C4-2B (cell line): Measurements from ENCODE around the gene NBPF26.
"Not testable (repeated sequence)": the region's sequence is repeated elsewhere in the genome, so short reads cannot be mapped to it uniquely, and the experiment has no call there.

Experiments used
- H3K27ac ChIP-seq: fragments of 450-650 bp; 2 replicates; pipeline ENCODE4 v1.5.1; 2017
- CTCF ChIP-seq: fragments of 450-650 bp; conservative IDR thresholded peaks from 2 replicates; pipeline ENCODE4 v1.5.1; 2017; ENCODE audit warnings: mild to moderate bottlenecking

NBPF26 gene

DNA sequence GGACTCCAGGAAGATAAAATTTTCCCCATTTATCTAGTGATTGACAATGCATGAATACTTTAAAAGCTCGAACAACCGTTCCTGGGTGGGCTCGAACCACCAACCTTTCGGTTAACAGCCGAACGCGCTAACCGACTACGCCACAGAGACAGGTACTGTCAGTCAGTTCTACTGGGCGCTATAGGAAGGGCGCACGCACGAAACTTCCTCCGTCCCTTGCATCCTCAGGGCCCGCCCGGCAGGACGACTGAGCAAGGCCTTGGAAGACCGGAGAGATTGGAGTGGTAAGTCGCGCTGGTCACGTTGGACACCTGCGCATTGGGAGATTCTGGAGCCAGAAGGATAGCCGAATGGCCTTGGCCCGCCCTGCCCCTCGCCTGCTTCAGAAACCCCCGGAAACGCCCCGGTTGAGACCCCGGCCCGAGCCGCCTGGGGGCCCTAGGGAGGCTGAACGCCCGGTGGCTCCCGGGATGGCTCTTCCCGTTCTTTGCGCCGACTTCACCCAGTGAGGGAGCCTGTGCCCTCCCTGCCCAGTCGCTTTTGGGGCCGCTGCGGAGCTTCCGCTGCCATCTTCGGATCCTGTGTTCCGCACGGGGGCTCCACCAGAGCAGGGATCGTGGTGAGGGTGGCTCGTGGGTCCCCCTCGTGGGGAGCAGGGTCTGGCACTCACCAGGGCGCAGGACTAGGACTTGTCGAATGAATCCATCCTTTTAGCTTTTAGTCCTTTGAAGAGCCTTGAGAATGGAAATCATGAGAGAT is 120.6 kb downstream of the NBPF26 start:
- peak; percentile 21 for TF ChIP-seq CTCF
- not testable (repeated sequence) for H3K27ac ChIP-seq

GRCh38 chr1:120844945-120845330 is 121.2 kb downstream of the NBPF26 start:
- not testable (repeated sequence) for H3K27ac ChIP-seq

DNA sequence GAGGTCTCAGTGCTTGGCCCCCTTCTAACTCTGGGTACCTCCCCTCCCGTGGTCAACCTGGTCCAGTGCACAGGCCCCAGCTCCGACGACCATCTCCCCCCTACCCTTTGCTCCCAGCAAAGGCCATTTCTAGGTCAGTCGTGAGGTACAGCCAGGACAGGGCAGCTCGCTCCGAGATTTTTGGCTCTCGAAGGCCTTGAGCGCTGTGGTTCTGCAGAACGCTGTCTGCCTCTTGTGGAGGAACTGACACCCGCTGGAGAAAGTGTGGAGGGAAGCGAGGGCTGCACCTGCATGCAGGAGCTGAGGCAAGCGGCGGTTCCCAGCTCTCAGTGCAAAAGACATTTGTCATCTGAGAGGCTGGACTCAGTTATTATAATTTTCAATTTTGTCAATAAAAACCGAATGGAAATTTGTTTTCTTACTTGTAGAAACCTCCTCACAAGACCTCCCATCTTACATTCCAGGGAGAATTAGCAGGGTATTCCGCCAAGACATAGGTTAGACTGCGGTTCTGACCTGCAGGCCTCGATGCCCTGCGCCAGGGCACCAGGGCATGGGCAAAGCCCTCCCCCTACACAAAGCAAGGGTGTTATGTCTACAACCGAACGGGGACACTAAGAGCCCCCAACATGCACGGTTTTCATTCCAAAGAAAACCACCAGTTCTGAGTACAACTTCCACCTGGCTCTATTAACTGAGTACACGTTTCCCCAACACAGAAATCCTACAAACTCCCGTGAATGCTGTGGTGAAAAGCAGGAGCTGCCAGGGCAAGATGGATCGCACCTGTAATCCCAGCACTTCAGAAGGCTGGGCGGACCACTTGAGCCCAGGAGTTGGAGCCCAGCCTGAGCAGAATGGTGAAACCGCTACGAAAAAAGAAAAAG is 125.9 kb downstream of the NBPF26 start:
- peak overlapping the region; percentile 29; the same call in 1 of the 2 replicates for H3K27ac ChIP-seq

GRCh38 chr1:120850287-120850536 is 126.5 kb downstream of the NBPF26 start:
- H3K27ac ChIP-seq = peak overlapping the region; percentile 29; the same call in 1 of the 2 replicates

- peak overlapping the region; percentile 76 for H3K27ac ChIP-seq
Observed at GRCh38 chr1:120850537-120851421, 127.0 kb downstream of the NBPF26 start.

DNA sequence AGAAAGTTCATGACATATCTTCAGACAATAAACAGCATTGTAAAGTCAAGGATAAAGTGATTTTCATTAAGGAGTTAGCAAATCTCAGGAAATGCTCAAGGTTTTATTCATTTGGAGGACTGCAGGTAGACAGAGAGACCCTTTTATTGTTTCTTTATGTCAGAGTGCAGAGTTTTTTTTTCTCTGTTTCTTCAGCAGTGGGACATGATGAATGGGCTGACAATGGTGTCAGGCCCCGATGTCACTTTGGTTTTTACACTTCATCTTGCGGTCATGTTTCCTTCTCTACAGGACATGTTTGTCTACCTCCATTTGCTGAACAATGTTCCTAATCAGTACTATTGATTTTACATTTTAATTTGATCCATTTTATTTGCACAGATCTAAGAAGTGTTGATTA is 134.4 kb downstream of the NBPF26 start:
- not testable (repeated sequence) for H3K27ac ChIP-seq

DNA sequence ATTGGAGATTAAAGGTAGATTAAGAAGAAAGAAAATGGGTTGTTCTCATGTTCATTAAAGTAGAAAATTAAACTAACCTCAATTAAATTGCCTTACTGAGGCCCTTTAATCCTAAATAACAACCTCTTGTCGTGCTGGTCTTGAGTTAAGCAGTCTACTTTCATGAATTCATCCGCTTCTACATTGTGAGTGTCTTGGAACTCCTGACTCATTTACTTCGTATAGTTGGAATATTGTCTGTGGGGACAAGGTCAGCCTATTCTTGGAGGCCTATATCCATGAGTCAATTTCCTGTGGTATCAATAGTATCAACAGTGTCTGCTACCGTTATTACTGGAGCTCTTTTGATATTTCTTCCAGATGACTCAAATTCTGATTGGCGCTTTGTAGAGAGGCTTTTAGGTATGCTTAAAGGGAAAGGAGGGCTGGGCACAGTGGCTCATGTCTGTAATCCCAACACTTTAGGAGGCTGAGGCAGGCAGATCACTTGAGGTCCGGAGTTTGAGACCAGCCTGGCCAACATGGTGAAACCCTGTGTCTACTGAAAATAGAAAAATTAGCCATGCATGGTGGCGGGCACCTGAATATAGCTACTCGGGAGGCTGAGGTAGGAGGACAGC is 136.0 kb downstream of the NBPF26 start:
- not testable (repeated sequence) for H3K27ac ChIP-seq

DNA sequence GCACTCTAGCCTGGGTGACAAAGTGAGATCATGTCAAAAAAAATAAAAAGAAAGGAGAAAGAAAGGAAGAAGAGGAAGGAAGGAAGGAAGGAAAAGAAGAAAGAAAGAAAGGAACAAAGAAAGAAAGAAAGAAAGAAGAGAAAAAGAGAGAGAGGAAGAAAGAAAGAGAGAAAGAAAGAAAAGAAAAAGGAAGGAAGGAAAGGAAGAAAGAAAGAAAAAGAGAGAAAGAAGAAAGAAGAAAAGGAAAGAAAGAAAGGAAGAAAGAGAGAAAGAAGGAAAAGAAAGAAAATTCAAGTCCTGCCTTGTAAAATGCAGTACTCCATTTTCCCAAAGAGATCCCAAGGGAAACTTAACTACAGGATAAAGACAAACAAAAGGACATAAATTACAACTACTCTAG is 154.5 kb downstream of the NBPF26 start:
- not testable (repeated sequence) for H3K27ac ChIP-seq

- not testable (repeated sequence) for H3K27ac ChIP-seq
Observed at GRCh38 chr1:120880056-120880455, 156.3 kb downstream of the NBPF26 start.

- H3K27ac ChIP-seq = not testable (repeated sequence)
Observed at GRCh38 chr1:120881934-120882333, 158.2 kb downstream of the NBPF26 start.
